Esophagus muscularis mucosa (tissue), 4 donors: ENCODE results near the gene SAMD10. TPM values are rescaled to one million over a fixed set of nuclear protein-coding genes. Genes with fewer than 3 reads are reported as not detected.

Experiments
- DNase-seq: peaks from one replicate; pipeline ENCODE4 v3.0.0-alpha.2; 2017; ENCODE audit errors: extremely low spot score
- H3K27ac ChIP-seq, 4 donors: fragments of 200-600 bp; sonication (generic); replicated peaks in 1 of 4; 1 replicate in 3 of 4; 2 replicates in 1 of 4; pipeline ENCODE4 v1.5.1; 2016 to 2019; ENCODE audit warnings: mild to moderate bottlenecking in 1 of 4
- H3K27me3 ChIP-seq, 4 donors: fragments of 200-600 bp; sonication (generic); one replicate each; pipeline versions ENCODE4 v1.5.1 to v1.6.0; 2016 to 2019
- H3K36me3 ChIP-seq, 4 donors: fragments of 200-600 bp; sonication (generic); one replicate each; pipeline ENCODE4 v1.5.1; 2016 to 2019
- H3K4me1 ChIP-seq, 4 donors: fragments of 200-600 bp; sonication (generic); one replicate each; pipeline ENCODE4 v1.5.1; 2016 to 2019
- H3K4me3 ChIP-seq, 4 donors: fragments of 200-600 bp; sonication (generic); 1 replicate in 2 of 4; 2 replicates in 2 of 4; pipeline ENCODE4 v1.5.1; 2016 to 2019; ENCODE audit warnings: mild to moderate bottlenecking in 4 of 4, moderate library complexity in 1 of 4
- H3K9me3 ChIP-seq, 4 donors: fragments of 200-600 bp; sonication (generic); 1 replicate in 3 of 4; 2 replicates in 1 of 4; pipeline ENCODE4 v1.5.1; 2016 to 2019
- EP300 ChIP-seq: sonication (generic); formaldehyde crosslinking; IDR thresholded peaks from one replicate; pipeline ENCODE4 v1.6.1; 2017; ENCODE audit warnings: antibody characterized with exemption
- POLR2A ChIP-seq: fragments of 450-650 bp; IDR thresholded peaks from one replicate; pipeline ENCODE4 v1.6.1; 2017; ENCODE audit warnings: antibody characterized with exemption, moderate library complexity, mild to moderate bottlenecking, low read depth
- POLR2AphosphoS5 ChIP-seq, 2 donors: sonication (generic); formaldehyde crosslinking; IDR thresholded peaks; one replicate each; pipeline ENCODE4 v1.6.1; 2017; ENCODE audit warnings: antibody characterized with exemption in 2 of 2
- WGBS: methylation state at CpG from one replicate; pipeline ENCODE4 v1.1.5; 2018; 5-methylcytosine and 5-hydroxymethylcytosine counted together
- intact Hi-C: fragments of 100-400 bp; cut with DNase I; formaldehyde crosslinking; loops from one replicate; pipeline ENCODE4 v1.15.1; 2023
- total RNA-seq, 4 donors: library from RNA; depleted of rRNA; stranded (reverse); fragments of >200 nt; gene quantifications; one replicate each; pipeline versions ENCODE4 v1.1.0 to v1.2.1, GENCODE V29; 2016
- TF ChIP-seq, protein P1 (sequence below), 3 experiments: fragments of 200-600 bp in 2 of 3; fragments of 450-650 bp in 1 of 3; sonication (generic) in 2 of 3; IDR thresholded peaks; one replicate each; pipeline ENCODE4 v1.5.1; 2017 to 2019; ENCODE audit warnings: antibody characterized with exemption in 3 of 3, mild to moderate bottlenecking in 2 of 3, moderate library complexity in 1 of 3

SAMD10 gene
- total RNA-seq, 4 donors from 2014 or later: 2.1 to 11.7 (median 4.4) TPM

DNA sequence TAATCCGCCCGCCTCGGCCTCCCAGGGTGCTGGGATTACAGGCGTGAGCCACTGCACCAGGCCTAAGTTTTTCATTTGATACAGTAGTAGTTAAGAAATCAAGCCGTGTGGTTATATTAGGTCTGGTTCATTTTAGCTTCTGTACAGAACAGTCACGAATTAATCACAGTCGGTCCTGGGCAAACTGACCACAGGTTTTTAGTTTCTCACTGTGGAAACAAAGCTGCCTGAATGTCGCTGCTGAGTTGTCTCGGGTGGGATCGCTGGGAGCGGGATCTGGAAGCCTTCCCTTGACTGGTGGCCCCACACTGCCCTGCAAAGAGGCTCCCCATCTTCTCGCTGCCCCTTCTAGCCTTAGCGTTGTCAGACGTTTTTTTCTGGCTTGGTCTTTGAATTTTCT, 41.8 kb downstream of the SAMD10 start:
- intact Hi-C loops: no loop called here
- Histone ChIP-seq H3K9me3 (no peaks in the 10 kb centered on the region), H3K4me3 (no peak overlapping the region), H3K4me1 (peaks cover 4 to 38% (median 7%) of the 10 kb centered on the region in 4 donors), H3K36me3 (peaks cover 11 to 79% (median 76%) of the 10 kb centered on the region in 4 donors), H3K27me3 (no peaks in the 10 kb centered on the region), H3K27ac (no peak overlapping the region)
- DNase-seq: no peak
- 73% methylated on average over 12 of the region's 14 CpGs for WGBS
- TF ChIP-seq POLR2A (no peak), EP300 (no peak), POLR2AphosphoS5 (IDR thresholded peaks at IDR 0.05) (no peak)
- TF ChIP-seq, protein P1, sequence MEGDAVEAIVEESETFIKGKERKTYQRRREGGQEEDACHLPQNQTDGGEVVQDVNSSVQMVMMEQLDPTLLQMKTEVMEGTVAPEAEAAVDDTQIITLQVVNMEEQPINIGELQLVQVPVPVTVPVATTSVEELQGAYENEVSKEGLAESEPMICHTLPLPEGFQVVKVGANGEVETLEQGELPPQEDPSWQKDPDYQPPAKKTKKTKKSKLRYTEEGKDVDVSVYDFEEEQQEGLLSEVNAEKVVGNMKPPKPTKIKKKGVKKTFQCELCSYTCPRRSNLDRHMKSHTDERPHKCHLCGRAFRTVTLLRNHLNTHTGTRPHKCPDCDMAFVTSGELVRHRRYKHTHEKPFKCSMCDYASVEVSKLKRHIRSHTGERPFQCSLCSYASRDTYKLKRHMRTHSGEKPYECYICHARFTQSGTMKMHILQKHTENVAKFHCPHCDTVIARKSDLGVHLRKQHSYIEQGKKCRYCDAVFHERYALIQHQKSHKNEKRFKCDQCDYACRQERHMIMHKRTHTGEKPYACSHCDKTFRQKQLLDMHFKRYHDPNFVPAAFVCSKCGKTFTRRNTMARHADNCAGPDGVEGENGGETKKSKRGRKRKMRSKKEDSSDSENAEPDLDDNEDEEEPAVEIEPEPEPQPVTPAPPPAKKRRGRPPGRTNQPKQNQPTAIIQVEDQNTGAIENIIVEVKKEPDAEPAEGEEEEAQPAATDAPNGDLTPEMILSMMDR (IDR thresholded peaks at IDR 0.05): no peak

DNA sequence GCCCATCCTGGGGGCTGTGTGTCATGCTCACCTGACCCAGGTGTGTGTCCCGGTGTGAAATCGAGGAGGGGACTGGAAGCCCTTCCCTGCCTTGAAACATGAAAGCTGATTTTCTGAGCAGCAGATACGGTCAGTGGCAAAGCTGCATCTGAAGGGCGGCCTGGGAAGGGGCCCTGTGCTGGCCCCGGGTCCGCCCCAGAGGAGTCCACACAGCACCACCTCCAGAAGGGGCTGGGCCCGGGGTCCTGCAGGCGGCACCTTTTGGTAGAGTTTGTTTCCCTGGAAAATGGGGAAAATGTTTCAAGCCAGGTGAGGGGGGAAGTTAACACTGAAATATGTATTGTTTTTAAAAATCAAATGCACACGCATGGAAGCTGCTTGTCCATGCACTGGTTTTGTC, 44.0 kb downstream of the SAMD10 start:
- Histone ChIP-seq H3K27ac (no peak overlapping the region), H3K27me3 (no peaks in the 10 kb centered on the region), H3K9me3 (no peaks in the 10 kb centered on the region), H3K4me1 (peaks cover 0 to 25% (median 0%) of the 10 kb centered on the region in 4 donors), H3K36me3 (peaks cover 22 to 87% (median 83%) of the 10 kb centered on the region in 4 donors), H3K4me3 (no peak overlapping the region)
- no peak for TF ChIP-seq POLR2AphosphoS5 (IDR thresholded peaks at IDR 0.05)
- TF ChIP-seq POLR2A: no peak
- TF ChIP-seq, protein P1 (IDR thresholded peaks at IDR 0.05): no peak
- no peak for TF ChIP-seq EP300
- intact Hi-C loops: no loop called here
- 92% methylated on average over 7 of the region's 9 CpGs for WGBS
- DNase-seq: no peak

DNA sequence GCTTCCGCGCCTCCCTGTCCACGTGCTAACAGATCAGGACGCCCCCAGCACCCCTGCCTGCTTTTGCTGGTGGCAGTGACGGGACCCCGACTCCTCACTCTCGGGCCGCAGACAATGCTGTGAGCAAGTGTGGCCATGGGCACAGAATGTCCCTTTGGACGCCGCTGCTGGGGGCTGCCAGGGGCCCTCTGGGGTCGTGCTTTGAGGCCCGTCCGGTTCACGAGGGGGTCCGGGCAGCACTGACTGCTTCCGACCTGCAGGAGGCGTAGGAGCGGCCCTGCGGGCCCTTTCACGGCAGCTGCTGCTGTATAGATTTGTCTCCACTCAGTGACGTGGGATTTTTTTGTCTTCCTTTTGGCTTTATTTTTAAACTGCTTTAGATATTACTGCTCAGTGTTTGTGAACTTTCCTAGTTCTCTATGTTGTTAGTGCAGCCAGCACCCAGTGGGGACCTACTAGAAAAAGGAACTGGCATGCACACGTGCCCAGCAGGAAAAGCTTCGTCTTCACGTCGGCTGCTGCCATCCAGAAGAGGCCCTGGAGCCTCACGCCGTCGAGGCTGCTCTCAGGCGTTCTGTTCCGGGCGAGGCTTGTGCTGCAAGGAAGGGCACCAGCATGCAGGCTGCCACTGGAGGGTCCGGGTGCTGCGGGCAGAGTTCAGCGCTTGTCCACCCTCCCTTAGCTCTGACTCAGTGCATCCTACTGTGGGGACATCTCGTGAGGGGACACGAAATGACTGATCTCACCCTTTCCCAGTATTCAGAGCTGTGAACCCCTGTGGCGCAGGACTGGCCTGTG, 45.0 kb downstream of the SAMD10 start:
- TF ChIP-seq, protein P1 (IDR thresholded peaks at IDR 0.05): peak in 1 of 3 experiments; percentile 37
- no peak for TF ChIP-seq POLR2AphosphoS5 (IDR thresholded peaks at IDR 0.05)
- intact Hi-C loops: no loop called here
- H3K4me1 ChIP-seq: peaks cover 0 to 19% (median 0%) of the 10 kb centered on the region in 4 donors
- WGBS: 74% methylated on average over 34 of the region's 37 CpGs
- H3K36me3 ChIP-seq: peaks cover 26 to 87% (median 83%) of the 10 kb centered on the region in 4 donors
- no peaks in the 10 kb centered on the region for H3K9me3 ChIP-seq
- no peak overlapping the region for H3K27ac ChIP-seq
- DNase-seq: no peak
- H3K4me3 ChIP-seq: no peak overlapping the region
- no peaks in the 10 kb centered on the region for H3K27me3 ChIP-seq

- no peak overlapping the region for H3K27ac ChIP-seq
- 67% methylated on average over 5 of the region's 5 CpGs for WGBS
- intact Hi-C loops: no loop called here
- no peaks in the 10 kb centered on the region for H3K27me3 ChIP-seq
- peaks cover 34 to 87% (median 83%) of the 10 kb centered on the region in 4 donors for H3K36me3 ChIP-seq
- no peaks in the 10 kb centered on the region for H3K9me3 ChIP-seq
- H3K4me1 ChIP-seq: peaks cover 0 to 15% (median 0%) of the 10 kb centered on the region in 4 donors
- no peak for DNase-seq
- no peak overlapping the region for H3K4me3 ChIP-seq
- TF ChIP-seq EP300 (no peak), POLR2A (no peak), POLR2AphosphoS5 (IDR thresholded peaks at IDR 0.05) (no peak)
- TF ChIP-seq, protein P1 (IDR thresholded peaks at IDR 0.05): no peak
Measured at GRCh38 chr20:63933646-63934045, 45.8 kb downstream of the SAMD10 start.
